SKM-1 (cell line): ENCODE results near the gene FBXL7.

Source experiments
- DNase-seq: peaks from one replicate; lab custom pipeline; 2025; ENCODE audit not compliant: unreplicated experiment; lab: John Stamatoyannopoulos, UW

FBXL7 gene

DNA sequence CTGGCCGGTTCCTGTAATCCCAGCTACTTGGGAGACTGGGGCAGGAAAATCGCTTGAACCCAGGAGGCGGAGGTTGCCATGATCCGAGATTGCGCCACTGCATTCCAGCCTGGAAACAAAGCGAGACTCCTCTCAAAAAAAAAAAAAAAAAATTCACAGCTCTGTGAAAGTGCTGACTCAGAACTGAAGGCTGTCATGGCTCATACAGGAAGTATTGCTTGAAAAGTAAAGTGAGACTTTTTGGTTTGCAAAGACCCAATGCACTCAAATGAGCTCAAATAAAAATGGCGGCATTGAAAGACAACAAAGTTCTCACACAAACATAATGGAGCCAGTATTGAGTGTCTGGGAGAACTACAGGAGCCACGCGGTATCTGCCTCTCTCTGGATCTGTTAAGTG, 202.1 kb downstream of the FBXL7 start:
- no peak for DNase-seq

DNA sequence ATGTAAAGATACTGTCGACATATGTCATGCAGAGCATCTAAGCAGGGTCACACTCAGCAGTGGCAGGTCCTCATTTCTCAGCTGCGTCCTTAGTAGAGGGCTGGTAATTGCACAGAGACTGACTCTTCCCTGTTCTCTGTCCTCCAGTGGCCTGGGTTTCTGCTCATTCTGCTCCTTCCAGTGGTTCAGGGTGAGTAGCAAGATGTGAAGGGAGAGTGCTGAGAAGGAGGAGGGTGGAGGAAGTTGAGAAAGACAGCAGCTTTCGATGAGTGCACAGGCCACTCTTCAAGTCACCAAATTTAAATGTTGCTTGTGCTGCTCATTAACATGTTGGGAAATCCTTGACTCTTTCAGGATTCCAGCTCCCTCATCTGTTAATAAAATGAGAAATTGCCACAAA, 203.9 kb downstream of the FBXL7 start:
- DNase-seq: no peak

GRCh38 chr5:15704397-15704947, 204.5 kb downstream of the FBXL7 start:
- no peak for DNase-seq

DNA sequence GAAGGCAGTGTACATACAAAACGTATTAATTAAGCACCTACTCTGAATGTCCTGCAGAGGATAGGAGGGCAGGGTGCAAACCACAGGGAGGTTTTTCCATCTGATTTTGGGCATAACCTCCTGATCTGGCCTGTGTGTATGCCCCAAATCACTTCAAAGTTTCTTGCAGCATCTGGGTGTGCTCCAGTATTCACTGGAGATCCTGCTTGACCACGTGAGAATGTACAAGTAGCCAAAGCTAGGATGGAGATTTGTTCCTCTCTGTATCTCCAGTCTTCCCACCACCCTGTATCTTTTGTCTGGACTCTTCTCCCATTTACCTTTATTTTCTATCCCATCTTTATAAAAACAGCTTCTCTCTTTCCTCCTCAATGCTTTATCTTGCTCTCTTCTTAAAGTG, 207.7 kb downstream of the FBXL7 start:
- no peak for DNase-seq

GRCh38 chr5:15711892-15712291, 211.9 kb downstream of the FBXL7 start:
- DNase-seq: no peak

DNA sequence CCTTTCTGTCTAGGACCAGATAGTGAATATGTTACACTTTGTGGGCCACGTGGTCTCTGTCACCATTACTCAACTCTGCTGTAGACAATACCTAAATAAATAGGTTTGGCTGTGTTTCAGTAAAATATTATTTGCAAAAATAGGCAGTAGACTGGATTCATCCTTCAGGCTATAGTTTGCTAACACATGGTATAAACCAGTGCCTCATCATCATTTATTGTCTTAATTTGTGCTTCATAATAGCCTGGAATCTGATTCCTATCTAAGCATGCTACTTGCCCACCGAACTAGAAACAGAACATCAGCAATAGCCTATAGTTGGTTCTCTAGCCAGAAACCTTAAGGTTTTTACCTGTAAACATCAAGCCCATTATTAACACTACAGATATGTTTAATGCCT, 215.6 kb downstream of the FBXL7 start:
- DNase-seq: no peak

DNA sequence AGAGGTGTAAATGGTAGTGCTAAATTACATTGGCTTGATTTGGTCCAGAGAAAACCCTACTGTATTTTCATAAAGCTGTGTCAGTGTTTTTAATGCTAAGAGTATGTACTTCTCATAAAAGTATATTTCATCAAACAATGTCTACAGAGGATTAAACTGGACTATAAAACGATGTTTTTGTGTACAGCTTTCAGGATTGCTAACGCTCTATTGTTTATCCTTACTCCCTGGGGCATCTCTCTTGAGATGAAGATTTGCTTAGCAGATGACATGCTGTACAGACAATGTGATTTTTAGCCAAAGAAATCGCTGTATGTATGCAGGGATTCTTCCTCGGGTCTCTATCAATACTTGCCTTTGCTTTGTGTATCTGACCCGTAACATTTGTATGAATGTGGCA, 216.0 kb downstream of the FBXL7 start:
- DNase-seq: no peak

GRCh38 chr5:15717001-15717400, 217.0 kb downstream of the FBXL7 start:
- DNase-seq: no peak

- no peak for DNase-seq
Measured at GRCh38 chr5:15718421-15719179, 218.6 kb downstream of the FBXL7 start.

- no peak for DNase-seq
Measured at GRCh38 chr5:15719784-15720183, 219.8 kb downstream of the FBXL7 start.

DNA sequence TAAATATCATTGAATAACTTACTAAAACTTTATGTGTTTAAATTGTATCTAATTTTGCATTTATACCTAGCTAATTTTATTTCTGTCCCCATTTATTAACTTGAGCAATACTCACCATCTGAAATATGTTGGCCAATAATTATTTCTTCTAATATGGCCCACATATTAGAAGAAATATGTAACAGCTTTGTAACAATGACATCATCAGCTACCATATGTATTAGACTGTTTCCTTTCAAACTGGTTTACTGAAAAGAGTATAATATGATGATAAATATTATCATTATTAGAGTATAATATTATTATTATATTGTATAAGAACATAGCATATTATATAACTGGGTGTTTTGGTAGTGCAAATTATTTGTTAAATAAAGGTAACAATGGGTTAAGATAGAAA, 220.5 kb downstream of the FBXL7 start:
- no peak for DNase-seq

GRCh38 chr5:15722305-15722704, 222.3 kb downstream of the FBXL7 start:
- no peak for DNase-seq

DNA sequence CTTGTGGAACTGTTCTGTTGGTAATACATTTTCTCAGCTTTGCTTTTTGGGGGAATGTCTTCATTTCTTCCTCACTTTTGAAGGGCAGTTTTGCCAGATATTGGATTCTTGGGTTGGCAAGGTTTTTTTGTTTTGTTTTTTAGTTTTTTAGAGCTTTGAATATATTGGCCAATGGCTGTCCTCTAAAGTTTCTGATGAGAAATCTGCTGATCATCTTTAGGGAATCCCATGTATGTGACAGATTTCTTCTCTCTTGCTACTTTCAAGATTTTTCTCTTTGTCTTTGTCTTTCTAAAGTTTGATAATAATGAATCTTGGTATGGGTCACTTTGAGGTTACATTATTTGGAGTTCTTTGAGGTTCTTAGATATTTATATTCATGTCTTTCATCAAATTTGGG, 227.4 kb downstream of the FBXL7 start:
- DNase-seq: no peak

- DNase-seq: no peak
Measured at GRCh38 chr5:15728811-15729210, 228.8 kb downstream of the FBXL7 start.

GRCh38 chr5:15731699-15732098, 231.7 kb downstream of the FBXL7 start:
- DNase-seq: no peak

DNA sequence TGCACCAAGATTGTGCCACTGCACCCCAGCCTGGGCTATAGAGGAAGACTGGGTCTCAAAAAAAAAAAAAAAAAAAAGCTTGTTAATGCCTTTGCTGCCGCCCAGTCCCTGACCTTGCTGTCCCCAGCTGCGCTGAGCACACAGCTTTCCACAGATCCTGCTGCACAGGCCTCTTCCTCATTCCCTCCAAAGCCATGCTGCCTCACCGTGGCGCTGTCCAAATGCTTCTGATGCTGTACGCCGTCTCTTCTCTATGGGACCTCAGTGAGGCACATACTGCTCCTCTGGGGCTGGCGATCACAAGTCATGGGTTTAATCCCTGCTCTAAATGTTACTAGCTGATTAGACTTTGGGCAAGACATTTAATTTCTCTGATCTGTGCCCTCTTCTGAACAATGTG, 234.1 kb downstream of the FBXL7 start:
- DNase-seq: no peak

GRCh38 chr5:15737036-15737821, 237.2 kb downstream of the FBXL7 start:
- no peak for DNase-seq

DNA sequence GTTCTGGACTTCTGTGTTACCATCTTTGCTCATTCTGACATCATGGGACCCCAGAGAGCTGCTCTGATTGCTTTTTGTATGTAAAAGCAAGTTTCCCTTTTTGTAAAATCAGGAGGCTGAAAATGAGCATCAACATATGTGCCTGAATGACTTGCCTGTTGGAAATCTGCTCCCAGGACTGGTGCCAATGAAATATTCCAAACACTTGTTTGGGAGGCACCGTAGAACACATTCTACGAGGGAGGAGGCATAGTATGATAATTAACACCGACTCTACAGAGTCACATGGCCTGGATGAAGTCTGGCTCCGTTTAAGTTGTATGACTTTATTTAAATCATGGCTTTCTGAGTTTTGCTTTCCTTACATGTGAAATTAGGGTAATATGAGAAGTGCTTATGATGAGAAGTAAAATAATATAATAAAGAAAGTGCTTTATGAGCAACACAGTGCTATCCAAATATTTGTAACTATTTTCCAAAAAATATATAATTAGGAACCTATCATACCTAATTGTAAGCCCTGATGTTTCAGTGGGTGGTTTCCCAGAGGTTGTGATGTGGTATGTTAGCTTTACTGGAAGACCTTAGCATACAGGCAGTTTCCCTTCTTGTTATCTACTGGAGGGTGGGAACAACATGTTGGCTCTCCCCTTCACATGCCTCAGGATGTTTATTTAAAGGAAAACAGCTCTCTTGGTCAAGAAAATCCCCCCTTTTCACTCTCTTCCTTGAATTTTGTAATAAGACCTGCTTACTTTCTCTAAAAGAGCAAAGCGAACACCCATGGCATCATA, 238.1 kb downstream of the FBXL7 start:
- no peak for DNase-seq

- no peak for DNase-seq
Measured at GRCh38 chr5:15740383-15740782, 240.4 kb downstream of the FBXL7 start.

GRCh38 chr5:15741591-15741990, 241.6 kb downstream of the FBXL7 start:
- DNase-seq: no peak

- no peak for DNase-seq
Measured at GRCh38 chr5:15746833-15747232, 246.9 kb downstream of the FBXL7 start.
